H1 (cell line): ENCODE measurements around the gene EMX1. TPM values are rescaled to one million over a fixed set of nuclear protein-coding genes. Genes with fewer than 3 reads are reported as not detected.

ENCODE experiments used
- CTCF ChIA-PET: fragments of 300-600 bp; sonication (Branson Sonifier 250); formaldehyde crosslinking; loops from one replicate; lab custom pipeline; 2021; ENCODE audit not compliant: partially characterized antibody; lab: Charles Lee
- POLR2A ChIA-PET: fragments of 300-600 bp; sonication (Branson Sonifier 250); formaldehyde crosslinking; loops from one replicate; lab custom pipeline; 2021; ENCODE audit warnings: inconsistent platforms; ENCODE audit not compliant: partially characterized antibody; lab: Charles Lee
- DNase-seq, 2 experiments: peaks; one replicate each; pipeline versions ENCODE4 v3.0.0 to v3.0.0-alpha.2; 2010 to 2022; ENCODE audit warnings: low spot score in 2 of 2, low read depth in 1 of 2, mixed read lengths in 1 of 2
- FAIRE-seq: peaks from 2 replicates; lab custom pipeline; 2011; peaks lifted over from hg19 to GRCh38; lab: Jason Lieb, UNC
- H2AFZ ChIP-seq: 2 replicates; pipeline ENCODE4 v1.8.1; 2012; ENCODE audit warnings: low read length, inconsistent platforms
- H2AK5ac ChIP-seq: 2 replicates; pipeline ENCODE4 v1.6.1; 2013; ENCODE audit warnings: low read depth, low read length
- H2BK120ac ChIP-seq: replicated peaks from 2 replicates; pipeline ENCODE3; 2013; ENCODE audit warnings: low read depth, low read length, inconsistent platforms
- H2BK12ac ChIP-seq: 2 replicates; pipeline ENCODE4 v1.6.1; 2013; ENCODE audit warnings: low read depth, low read length
- H2BK15ac ChIP-seq: 2 replicates; pipeline ENCODE4 v1.6.1; 2013; ENCODE audit warnings: low read length
- H2BK20ac ChIP-seq: 2 replicates; pipeline ENCODE4 v1.6.1; 2013; ENCODE audit warnings: low read length
- H2BK5ac ChIP-seq: 2 replicates; pipeline ENCODE4 v1.6.1; 2013; ENCODE audit warnings: low read depth, low read length
- H3K14ac ChIP-seq: 2 replicates; pipeline ENCODE4 v1.6.1; 2013; ENCODE audit warnings: inconsistent platforms; ENCODE audit not compliant: insufficient read length
- H3K18ac ChIP-seq: 2 replicates; pipeline ENCODE4 v1.6.1; 2013; ENCODE audit warnings: low read length; ENCODE audit errors: extremely low read depth
- H3K23ac ChIP-seq: 2 replicates; pipeline ENCODE4 v1.6.1; 2013; ENCODE audit warnings: inconsistent platforms; ENCODE audit not compliant: insufficient read length
- H3K23me2 ChIP-seq: 2 replicates; pipeline ENCODE4 v1.6.1; 2013; ENCODE audit warnings: low read depth, low read length
- H3K27ac ChIP-seq: 2 replicates; pipeline ENCODE4 v1.6.1; 2011; ENCODE audit warnings: low read depth, low read length, inconsistent platforms
- H3K27me3 ChIP-seq, 4 experiments: replicated peaks in 1 of 4; 1 replicate in 1 of 4; 2 replicates in 3 of 4; pipeline versions ENCODE4 v1.6.1 to v1.8.1; 2011 to 2013; ENCODE audit warnings: low read length in 3 of 4, mild to moderate bottlenecking in 3 of 4, inconsistent platforms in 2 of 4, mixed read lengths in 2 of 4, moderate library complexity in 1 of 4; ENCODE audit not compliant: control insufficient read depth in 3 of 4, insufficient read depth in 3 of 4; ENCODE audit errors: extremely low read depth in 1 of 4
- H3K36me3 ChIP-seq, 4 experiments: 2 replicates each; pipeline versions ENCODE4 v1.6.1 to v1.8.1; 2011 to 2013; ENCODE audit warnings: mild to moderate bottlenecking in 4 of 4, low read length in 3 of 4, moderate library complexity in 2 of 4, control low read depth in 1 of 4, inconsistent platforms in 1 of 4; ENCODE audit not compliant: insufficient read depth in 4 of 4, control insufficient read depth in 2 of 4
- H3K4ac ChIP-seq: replicated peaks from 2 replicates; pipeline ENCODE3; 2013; ENCODE audit warnings: low read length, low read depth, mixed read lengths, inconsistent platforms; ENCODE audit not compliant: insufficient read length
- H3K4me1 ChIP-seq, 4 experiments: replicated peaks in 1 of 4; 1 replicate in 1 of 4; 2 replicates in 3 of 4; pipeline versions ENCODE4 v1.6.1 to v1.8.1; 2011 to 2013; ENCODE audit warnings: low read length in 3 of 4, inconsistent platforms in 2 of 4, mixed read lengths in 1 of 4; ENCODE audit not compliant: insufficient read depth in 4 of 4, control insufficient read depth in 3 of 4
- H3K4me2 ChIP-seq, 2 experiments: 2 replicates each; pipeline versions ENCODE4 v1.6.1 to v1.8.1; 2011 to 2013; ENCODE audit warnings: low read depth in 2 of 2, low read length in 2 of 2, control low read depth in 1 of 2, inconsistent platforms in 1 of 2, mild to moderate bottlenecking in 1 of 2; ENCODE audit not compliant: insufficient read depth in 1 of 2
- H3K4me3 ChIP-seq, 4 experiments: fragments of 200-600, 300-600 bp in 1 of 4; sonication (generic), shearing (Covaris generic), sonication (Bioruptor Twin) in 1 of 4; 2 replicates each; pipeline versions ENCODE4 v1.5.1 to v1.8.1; 2011 to 2016; ENCODE audit warnings: low read length in 4 of 4, low read depth in 3 of 4, control low read depth in 2 of 4, inconsistent platforms in 2 of 4, mild to moderate bottlenecking in 2 of 4, mixed read lengths in 1 of 4, moderate library complexity in 1 of 4; ENCODE audit not compliant: insufficient read depth in 2 of 4; ENCODE audit errors: extremely low read depth in 1 of 4
- H3K56ac ChIP-seq: replicated peaks from 2 replicates; pipeline ENCODE3; 2013; ENCODE audit warnings: low read depth, mild to moderate bottlenecking, mixed read lengths, low read length, inconsistent platforms; ENCODE audit not compliant: insufficient read length
- H3K79me1 ChIP-seq: 2 replicates; pipeline ENCODE4 v1.6.1; 2013; ENCODE audit warnings: low read depth, low read length, control low read depth
- H3K79me2 ChIP-seq, 2 experiments: 2 replicates each; pipeline versions ENCODE4 v1.6.1 to v1.8.1; 2012 to 2013; ENCODE audit warnings: low read length in 2 of 2, mild to moderate bottlenecking in 2 of 2, inconsistent platforms in 1 of 2; ENCODE audit not compliant: insufficient read depth in 2 of 2, control insufficient read depth in 1 of 2
- H3K9ac ChIP-seq, 4 experiments: replicated peaks in 1 of 4; 1 replicate in 1 of 4; 2 replicates in 3 of 4; pipeline versions ENCODE4 v1.6.1 to v1.8.1; 2011 to 2013; ENCODE audit warnings: low read depth in 3 of 4, low read length in 3 of 4, control low read depth in 2 of 4, mild to moderate bottlenecking in 2 of 4, moderate library complexity in 2 of 4, inconsistent platforms in 1 of 4; ENCODE audit errors: extremely low read depth in 1 of 4
- H3K9me3 ChIP-seq, 2 experiments: 2 replicates each; pipeline versions ENCODE4 v1.6.1 to v1.8.1; 2012 to 2013; ENCODE audit warnings: mild to moderate bottlenecking in 2 of 2, moderate library complexity in 2 of 2, control low read depth in 1 of 2, inconsistent platforms in 1 of 2, low read depth in 1 of 2, low read length in 1 of 2, mixed read lengths in 1 of 2; ENCODE audit not compliant: insufficient read depth in 2 of 2
- H4K20me1 ChIP-seq, 2 experiments: replicated peaks in 1 of 2; 2 replicates each; pipeline versions ENCODE3 to v1.8.1; 2011 to 2013; ENCODE audit warnings: inconsistent platforms in 2 of 2, low read length in 2 of 2, mild to moderate bottlenecking in 1 of 2; ENCODE audit not compliant: insufficient read depth in 2 of 2, control insufficient read depth in 1 of 2
- H4K5ac ChIP-seq: 2 replicates; pipeline ENCODE4 v1.6.1; 2013; ENCODE audit warnings: low read length, low read depth, mixed read lengths, inconsistent platforms; ENCODE audit not compliant: insufficient read length
- H4K8ac ChIP-seq: 2 replicates; pipeline ENCODE4 v1.8.0; 2013; ENCODE audit warnings: mild to moderate bottlenecking, moderate library complexity, low read length, inconsistent platforms; ENCODE audit not compliant: insufficient read depth; ENCODE audit errors: extremely low read depth
- H4K91ac ChIP-seq: replicated peaks from 2 replicates; pipeline ENCODE3; 2013; ENCODE audit warnings: low read length, mixed read lengths, inconsistent platforms; ENCODE audit not compliant: insufficient read length
- BRCA1 ChIP-seq: IDR thresholded peaks from 2 replicates; pipeline ENCODE4 v1.6.1; 2012; ENCODE audit warnings: low read depth, low read length, improper control_type of control experiment
- WGBS, 2 experiments: shearing (Covaris generic) in 1 of 2; methylation state at CpG; one replicate each; pipeline versions ENCODE4 v1.1.6 to v1.1.7; 2013 to 2015; ENCODE audit warnings: low lambda C conversion rate in 2 of 2, mixed read lengths in 2 of 2, inconsistent platforms in 1 of 2, low coverage in 1 of 2, missing lambda C conversion rate in 1 of 2; ENCODE audit not compliant: insufficient replicate concordance in 2 of 2, insufficient coverage in 1 of 2, insufficient read length in 1 of 2; ENCODE audit errors: extremely low coverage in 1 of 2, missing lambda C conversion rate in 1 of 2; 5-methylcytosine and 5-hydroxymethylcytosine counted together
- polyA plus RNA-seq, 7 experiments: library from polyadenylated mRNA; depleted of rRNA in 3 of 7; stranded (reverse) in 5 of 7; unstranded in 2 of 7; fragments of >200 nt in 5 of 7; fragments of 200-250 nt in 2 of 7; gene quantifications; 1 replicate in 5 of 7; 2 replicates in 1 of 7; 4 replicates in 1 of 7; pipeline versions ENCODE4 v1.2.1 to v1.2.3, GENCODE V29; 2011 to 2013; ENCODE audit warnings: missing spikeins in 2 of 7, mixed read lengths in 2 of 7
- total RNA-seq: library from RNA; stranded (reverse); fragmentation: NEBNext Ultra II Directional; extraction: Animal tissue kit (Norgen Biotek cat#: 25700); gene quantifications from 2 replicates; pipeline ENCODE4 v1.2.1, GENCODE V29; 2021
- TF ChIP-seq, protein P1 (sequence below): IDR thresholded peaks from 2 replicates; pipeline ENCODE4 v1.6.1; 2012; ENCODE audit warnings: inconsistent platforms

EMX1 gene
- total and polyA plus RNA-seq, 2 of the 8 experiments (the other 6 are each of a cell fraction or from before 2014, with no cell fraction given), result 2.4 to 4.9 TPM

DNA sequence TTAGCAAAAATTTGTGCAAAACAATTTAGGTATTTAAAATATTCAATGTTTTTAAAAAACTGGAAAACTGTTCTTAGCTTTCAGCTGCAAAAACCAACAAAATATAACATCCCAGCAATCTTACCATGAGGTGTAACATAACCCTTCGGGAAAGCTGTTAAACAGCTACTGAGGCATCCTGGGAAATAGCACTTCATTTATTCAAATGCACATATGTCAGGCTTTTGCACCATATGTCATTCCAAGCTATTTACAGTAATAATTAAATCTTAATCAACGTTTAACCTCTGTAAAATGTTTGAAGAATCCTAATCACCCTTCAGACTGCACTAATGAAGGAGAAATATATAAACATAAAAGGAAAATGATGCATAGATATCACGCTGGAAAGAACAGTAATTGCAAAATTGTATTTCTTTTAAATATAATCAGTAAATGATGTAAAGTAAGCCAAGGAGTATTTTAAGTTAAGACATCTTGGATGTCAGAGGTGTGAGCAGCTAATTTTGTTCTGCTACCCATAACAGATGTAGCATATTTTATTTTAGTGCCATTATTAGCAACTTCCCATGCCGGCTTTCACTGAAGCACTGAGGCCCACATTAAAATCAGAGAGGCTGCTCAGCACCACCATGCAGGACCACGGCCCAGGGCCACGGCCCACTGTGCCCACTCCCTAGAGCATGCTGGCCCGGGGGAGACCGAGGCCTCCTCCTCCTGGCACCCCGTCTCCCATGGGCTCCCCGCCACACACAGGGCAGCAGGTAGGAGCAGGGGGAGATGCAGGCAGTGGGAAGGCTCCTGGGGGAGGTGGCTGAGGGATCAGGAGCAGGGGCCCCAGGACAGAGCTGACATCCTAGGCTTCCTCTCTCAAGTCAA, 30.9 kb downstream of the EMX1 start:
- Histone ChIP-seq H3K4me2 (no peak overlapping the region), H3K4me1 (peaks cover 3 to 20% (median 17%) of the 10 kb centered on the region in 4 experiments), H2BK15ac (peak overlapping the region; percentile 92; the same call in 1 of the 2 replicates), H3K9ac (no peak overlapping the region), H3K27ac (no peak overlapping the region), H3K14ac (no peak overlapping the region), H2AFZ (no peak overlapping the region), H2AK5ac (peak overlapping the region; percentile 92; the same call in 1 of the 2 replicates), H4K5ac (no peak overlapping the region), H3K36me3 (no peaks in the 10 kb centered on the region), H2BK5ac (peak overlapping the region; percentile 93; the same call in 1 of the 2 replicates), H3K4ac (peak overlapping the region; percentile 19), H3K23ac (no peak overlapping the region), H2BK120ac (peak overlapping the region; percentile 29), H4K91ac (peak overlapping the region; percentile 66), H3K79me1 (no peaks in the 10 kb centered on the region), H3K56ac (no peak overlapping the region), H3K18ac (no peak overlapping the region), H3K9me3 (no peaks in the 10 kb centered on the region), H4K8ac (0 out of 2 replicates have a peak overlapping the region, but pooled peaks have one; percentile 26), H3K4me3 (no peak overlapping the region), H3K79me2 (no peaks in the 10 kb centered on the region), H2BK20ac (peak overlapping the region; percentile 75; the same call in 1 of the 2 replicates), H2BK12ac (peak overlapping the region; percentile 100; the same call in 1 of the 2 replicates), H3K27me3 (0 out of 7 replicates have a peak, but pooled peaks cover 0 to 5% (median under 1%) of the 10 kb centered on the region in 4 experiments), H4K20me1 (no peaks in the 10 kb centered on the region), H3K23me2 (no peaks in the 10 kb centered on the region)
- 90% methylated on average over 10 of the region's 10 CpGs; no CpG with 5 or more reads in 1 of the 2 experiments for WGBS, 2 experiments
- TF ChIP-seq BRCA1, result no peak
- TF ChIP-seq, protein P1, sequence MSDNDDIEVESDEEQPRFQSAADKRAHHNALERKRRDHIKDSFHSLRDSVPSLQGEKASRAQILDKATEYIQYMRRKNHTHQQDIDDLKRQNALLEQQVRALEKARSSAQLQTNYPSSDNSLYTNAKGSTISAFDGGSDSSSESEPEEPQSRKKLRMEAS, result no peak
- DNase-seq (no peak), FAIRE-seq (no peak)
- POLR2A ChIA-PET, result interaction anchor here (1.2 to 1.4 kb wide), 3 partner anchors 13 to 33 kb away, joined by 3 to 4 read pairs (median 3); no protein-coding TSS in a partner anchor
- CTCF ChIA-PET, result interaction anchor here (0.8 to 25.6 kb wide), 9 partner anchors 13 to 154 kb away, joined by 3 to 490 read pairs (median 4); partner anchors contain the start of gene SPR
